KMS-11 (cell line): ENCODE measurements around the gene RPLP2.

Experiments
- H2AFZ ChIP-seq: fragments of 200-600 bp; sonication (generic); 2 replicates; pipeline ENCODE4 v1.6.1; 2016; ENCODE audit warnings: antibody characterized with exemption, mixed run types, low read depth
- H3K27ac ChIP-seq: fragments of 200-600 bp; sonication (generic); 2 replicates; pipeline ENCODE4 v1.6.1; 2016; ENCODE audit warnings: mild to moderate bottlenecking, mixed run types
- H3K27me3 ChIP-seq: fragments of 200-600 bp; sonication (generic); 2 replicates; pipeline ENCODE4 v1.6.1; 2017; ENCODE audit warnings: mild to moderate bottlenecking, low read depth, mixed run types, moderate library complexity; ENCODE audit not compliant: insufficient read depth
- H3K36me3 ChIP-seq: fragments of 200-600 bp; sonication (generic); 2 replicates; pipeline ENCODE4 v1.6.1; 2017; ENCODE audit warnings: mild to moderate bottlenecking, mixed run types; ENCODE audit not compliant: insufficient read depth
- H3K4me1 ChIP-seq: fragments of 200-600 bp; sonication (generic); 2 replicates; pipeline ENCODE4 v1.6.1; 2016; ENCODE audit warnings: mild to moderate bottlenecking, low read depth, mixed run types; ENCODE audit not compliant: poor library complexity, severe bottlenecking
- H3K4me2 ChIP-seq: fragments of 200-600 bp; sonication (generic); 2 replicates; pipeline ENCODE4 v1.7.0; 2016; ENCODE audit warnings: mild to moderate bottlenecking, mixed run types
- H3K4me3 ChIP-seq: fragments of 200-600 bp; sonication (generic); IDR thresholded peaks from 2 replicates; pipeline ENCODE4 v1.6.1; 2017; ENCODE audit warnings: low read depth, low read length, mixed read lengths; ENCODE audit not compliant: insufficient read depth
- H3K79me2 ChIP-seq: fragments of 200-600 bp; sonication (generic); 2 replicates; pipeline ENCODE4 v1.6.1; 2016; ENCODE audit warnings: low read depth, mixed run types; ENCODE audit not compliant: insufficient read depth
- H3K9ac ChIP-seq: fragments of 200-600 bp; sonication (generic); 2 replicates; pipeline ENCODE4 v1.6.1; 2016; ENCODE audit warnings: mild to moderate bottlenecking, mixed run types
- H4K20me1 ChIP-seq: fragments of 200-600 bp; sonication (generic); 2 replicates; pipeline ENCODE4 v1.6.1; 2016; ENCODE audit warnings: mild to moderate bottlenecking, mixed run types; ENCODE audit not compliant: insufficient read depth
- CTCF ChIP-seq: fragments of 200-600 bp; sonication (generic); conservative IDR thresholded peaks from 2 replicates; pipeline ENCODE4 v1.6.1; 2017; ENCODE audit warnings: low read depth, mild to moderate bottlenecking, antibody characterized with exemption, low read length, moderate library complexity, mixed read lengths

Gene RPLP2

DNA sequence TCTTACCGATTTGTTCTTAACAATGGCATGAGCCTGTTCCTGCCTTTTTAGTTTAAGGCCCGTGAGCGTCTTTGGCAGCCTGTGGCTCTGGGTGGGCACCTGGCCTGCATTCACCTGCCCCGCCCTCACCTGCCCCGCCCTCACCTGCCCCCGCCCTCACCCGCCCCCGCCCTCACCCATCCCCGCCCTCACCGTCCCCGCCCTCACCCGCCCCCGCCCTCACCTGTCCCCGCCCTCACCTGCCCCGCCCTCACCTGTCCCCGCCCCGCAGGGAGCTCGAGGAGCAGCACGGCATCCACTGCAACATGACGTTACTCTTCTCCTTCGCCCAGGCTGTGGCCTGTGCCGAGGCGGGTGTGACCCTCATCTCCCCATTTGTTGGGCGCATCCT lies 46.7 kb upstream of the RPLP2 start:
- Histone ChIP-seq H2AFZ (no peak overlapping the region), H3K27me3 (no peaks in the 10 kb centered on the region), H3K79me2 (no peaks in the 10 kb centered on the region; the same call in 1 of the 2 replicates), H3K9ac (no peak overlapping the region), H4K20me1 (no peaks in the 10 kb centered on the region), H3K4me3 (no peak overlapping the region), H3K4me1 (peaks cover 14% of the 10 kb centered on the region), H3K27ac (no peak overlapping the region; the same call in 1 of the 2 replicates), H3K36me3 (peaks cover 10% of the 10 kb centered on the region; the same call in 1 of the 2 replicates), H3K4me2 (no peak overlapping the region)
- no peak for TF ChIP-seq CTCF

GRCh38 chr11:763549-764321 lies 46.0 kb upstream of the RPLP2 start:
- peaks cover 14% of the 10 kb centered on the region for H3K4me1 ChIP-seq
- H3K36me3 ChIP-seq = peaks cover 10% of the 10 kb centered on the region; the same call in 1 of the 2 replicates
- H3K27ac ChIP-seq = no peak overlapping the region
- no peaks in the 10 kb centered on the region for H3K27me3 ChIP-seq
- no peak overlapping the region for H3K4me3 ChIP-seq
- no peak for TF ChIP-seq CTCF
- H2AFZ ChIP-seq = no peak overlapping the region
- no peak overlapping the region for H3K4me2 ChIP-seq
- H3K9ac ChIP-seq = no peak overlapping the region
- H4K20me1 ChIP-seq = no peaks in the 10 kb centered on the region
- no peaks in the 10 kb centered on the region; the same call in 1 of the 2 replicates for H3K79me2 ChIP-seq

- Histone ChIP-seq H3K27me3 (no peaks in the 10 kb centered on the region), H3K36me3 (peaks cover 10% of the 10 kb centered on the region; the same call in 1 of the 2 replicates), H3K9ac (no peak overlapping the region), H3K4me2 (no peak overlapping the region), H4K20me1 (no peaks in the 10 kb centered on the region), H3K27ac (no peak overlapping the region), H3K4me1 (peaks cover 14% of the 10 kb centered on the region), H3K4me3 (no peak overlapping the region), H2AFZ (no peak overlapping the region), H3K79me2 (no peaks in the 10 kb centered on the region; the same call in 1 of the 2 replicates)
- no peak for TF ChIP-seq CTCF
Observed at GRCh38 chr11:764322-765024, 45.3 kb upstream of the RPLP2 start.

GRCh38 chr11:765025-765801 lies 44.6 kb upstream of the RPLP2 start:
- Histone ChIP-seq H3K9ac (no peak overlapping the region), H2AFZ (no peak overlapping the region), H3K4me2 (no peak overlapping the region), H3K36me3 (peaks cover 4% of the 10 kb centered on the region; the same call in 1 of the 2 replicates), H3K4me1 (peaks cover 14% of the 10 kb centered on the region), H3K4me3 (no peak overlapping the region), H3K27ac (no peak overlapping the region), H3K79me2 (no peaks in the 10 kb centered on the region; the same call in 1 of the 2 replicates), H3K27me3 (no peaks in the 10 kb centered on the region), H4K20me1 (no peaks in the 10 kb centered on the region)
- peak; percentile 61 for TF ChIP-seq CTCF
